ENCODE results near the gene MCFD2. TPM values are rescaled to one million over a fixed set of nuclear protein-coding genes. Genes with fewer than 3 reads are reported as not detected.
A peak's percentile ranks its signal among the peaks of the same experiment; 100 is the strongest.

MCFD2 gene
- total and polyA plus RNA-seq, 12 donors: 29.6 to 695 (median 304) TPM

DNA sequence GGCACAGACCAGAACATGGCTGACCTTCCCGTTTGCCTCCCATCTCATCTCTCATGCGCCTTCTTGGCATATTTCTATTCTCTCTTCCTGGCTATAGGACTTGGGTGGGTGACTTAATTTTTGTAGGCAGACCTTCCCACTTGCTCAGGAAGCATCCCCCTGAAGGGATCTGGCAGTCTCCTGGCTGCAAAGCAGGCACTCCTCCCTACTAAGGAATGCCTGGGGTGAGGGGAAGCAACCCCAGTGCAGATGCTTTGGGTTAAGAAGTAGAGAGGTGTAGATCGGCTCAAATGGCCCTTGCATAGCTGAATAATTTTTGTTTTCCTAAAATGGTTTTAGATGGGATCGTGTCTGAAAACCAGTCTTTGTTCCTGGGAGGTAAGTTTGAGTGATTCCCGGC is 17.6 kb downstream of the MCFD2 start:
- WGBS, 4 donors: 80 to 87% (median 85%) methylated on average over 5 of the region's 5 CpGs
- no peaks in the 10 kb centered on the region for H3K36me3 ChIP-seq (replicated peaks in 1 of 2)
- TF ChIP-seq POLR2A (IDR thresholded peaks at IDR 0.05): no peak
- TF ChIP-seq, protein P1, sequence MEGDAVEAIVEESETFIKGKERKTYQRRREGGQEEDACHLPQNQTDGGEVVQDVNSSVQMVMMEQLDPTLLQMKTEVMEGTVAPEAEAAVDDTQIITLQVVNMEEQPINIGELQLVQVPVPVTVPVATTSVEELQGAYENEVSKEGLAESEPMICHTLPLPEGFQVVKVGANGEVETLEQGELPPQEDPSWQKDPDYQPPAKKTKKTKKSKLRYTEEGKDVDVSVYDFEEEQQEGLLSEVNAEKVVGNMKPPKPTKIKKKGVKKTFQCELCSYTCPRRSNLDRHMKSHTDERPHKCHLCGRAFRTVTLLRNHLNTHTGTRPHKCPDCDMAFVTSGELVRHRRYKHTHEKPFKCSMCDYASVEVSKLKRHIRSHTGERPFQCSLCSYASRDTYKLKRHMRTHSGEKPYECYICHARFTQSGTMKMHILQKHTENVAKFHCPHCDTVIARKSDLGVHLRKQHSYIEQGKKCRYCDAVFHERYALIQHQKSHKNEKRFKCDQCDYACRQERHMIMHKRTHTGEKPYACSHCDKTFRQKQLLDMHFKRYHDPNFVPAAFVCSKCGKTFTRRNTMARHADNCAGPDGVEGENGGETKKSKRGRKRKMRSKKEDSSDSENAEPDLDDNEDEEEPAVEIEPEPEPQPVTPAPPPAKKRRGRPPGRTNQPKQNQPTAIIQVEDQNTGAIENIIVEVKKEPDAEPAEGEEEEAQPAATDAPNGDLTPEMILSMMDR (IDR thresholded peaks at IDR 0.05): no peak
- intact Hi-C loops (cut with DNase I): loop anchor here in 1 of 2 donors (10.0 kb wide), 1 partner anchor 343 kb away; no protein-coding TSS in a partner anchor
- no peaks in the 10 kb centered on the region for H3K27me3 ChIP-seq
- no peak overlapping the region for H3K4me3 ChIP-seq
- peak in 1 of 7 donors; percentile 17 for DNase-seq
- H3K9me3 ChIP-seq (replicated peaks in 1 of 3): no peaks in the 10 kb centered on the region
- no peaks in the 10 kb centered on the region for H3K4me1 ChIP-seq (replicated peaks in 1 of 2)
- H3K27ac ChIP-seq: no peak overlapping the region

- 85 to 91% (median 88%) methylated on average over 3 of the region's 3 CpGs for WGBS, 4 donors
- TF ChIP-seq, protein P1 (IDR thresholded peaks at IDR 0.05): no peak
- no peak for TF ChIP-seq POLR2A (IDR thresholded peaks at IDR 0.05)
- no peak for DNase-seq
Measured at GRCh38 chr2:46893269-46893939, 22.2 kb downstream of the MCFD2 start.

GRCh38 chr2:46891956-46892553 is 23.6 kb downstream of the MCFD2 start:
- no peaks in the 10 kb centered on the region for H3K36me3 ChIP-seq (replicated peaks in 1 of 2)
- H3K27me3 ChIP-seq: no peaks in the 10 kb centered on the region
- intact Hi-C loops (cut with DNase I): loop anchor here in 1 of 2 donors (5.0 to 10.0 kb wide), 2 partner anchors 260 to 337 kb away; no protein-coding TSS in a partner anchor
- H3K4me1 ChIP-seq (replicated peaks in 1 of 2): no peaks in the 10 kb centered on the region
- WGBS, 4 donors: 91 to 100% (median 95%) methylated on average over 7 to 8 of the region's 8 CpGs
- DNase-seq: no peak
- H3K27ac ChIP-seq: no peak overlapping the region
- no peaks in the 10 kb centered on the region for H3K9me3 ChIP-seq (replicated peaks in 1 of 3)
- H3K4me3 ChIP-seq: no peak overlapping the region
- TF ChIP-seq POLR2A (IDR thresholded peaks at IDR 0.05): no peak
- TF ChIP-seq, protein P1 (IDR thresholded peaks at IDR 0.05): no peak

More at GRCh38 chr2:46893269-46893939, 22.2 kb downstream of the MCFD2 start:
- Histone ChIP-seq H3K9me3 (replicated peaks in 1 of 3) (no peaks in the 10 kb centered on the region), H3K4me1 (replicated peaks in 1 of 2) (no peaks in the 10 kb centered on the region), H3K27ac (no peak overlapping the region), H3K4me3 (no peak overlapping the region), H3K36me3 (replicated peaks in 1 of 2) (no peaks in the 10 kb centered on the region), H3K27me3 (no peaks in the 10 kb centered on the region)
- intact Hi-C loops (cut with DNase I): loop anchor here in 1 of 2 donors (5.0 to 10.0 kb wide), 2 partner anchors 261 to 339 kb away; no protein-coding TSS in a partner anchor

GRCh38 chr2:46888421-46888952 is 27.1 kb downstream of the MCFD2 start:
- Histone ChIP-seq H3K4me1 (replicated peaks in 1 of 2) (no peaks in the 10 kb centered on the region), H3K27me3 (no peaks in the 10 kb centered on the region), H3K9me3 (replicated peaks in 1 of 3) (no peaks in the 10 kb centered on the region), H3K36me3 (replicated peaks in 1 of 2) (no peaks in the 10 kb centered on the region), H3K4me3 (no peak overlapping the region), H3K27ac (peak overlapping the region in 1 of 5 donors; percentile 33)
- no peak for TF ChIP-seq POLR2A (IDR thresholded peaks at IDR 0.05)
- TF ChIP-seq, protein P1 (IDR thresholded peaks at IDR 0.05): no peak
- DNase-seq: no peak
- 69 to 81% (median 75%) methylated on average over 10 to 11 of the region's 11 CpGs for WGBS, 4 donors
- intact Hi-C loops (cut with DNase I): loop anchor here in 1 of 2 donors (5.0 kb wide), 1 partner anchor 236 kb away; no protein-coding TSS in a partner anchor

Data from adrenal gland (tissue), 12 donors.